Activated CD8-positive, alpha-beta memory T cell treated with anti-CD3 and anti-CD28 coated beads, Interleukin-2, amount 50 U/mL, for 24 hours (primary cell): Measurements from ENCODE around the gene TEX19.
"Not testable (repeated sequence)": the region's sequence is repeated elsewhere in the genome, so short reads cannot be mapped to it uniquely, and the experiment has no call there.

Source experiments
- DNase-seq: peaks from one replicate; pipeline ENCODE4 v3.0.0-alpha.2; 2020; ENCODE audit errors: extremely low read depth

The TEX19 gene

DNA sequence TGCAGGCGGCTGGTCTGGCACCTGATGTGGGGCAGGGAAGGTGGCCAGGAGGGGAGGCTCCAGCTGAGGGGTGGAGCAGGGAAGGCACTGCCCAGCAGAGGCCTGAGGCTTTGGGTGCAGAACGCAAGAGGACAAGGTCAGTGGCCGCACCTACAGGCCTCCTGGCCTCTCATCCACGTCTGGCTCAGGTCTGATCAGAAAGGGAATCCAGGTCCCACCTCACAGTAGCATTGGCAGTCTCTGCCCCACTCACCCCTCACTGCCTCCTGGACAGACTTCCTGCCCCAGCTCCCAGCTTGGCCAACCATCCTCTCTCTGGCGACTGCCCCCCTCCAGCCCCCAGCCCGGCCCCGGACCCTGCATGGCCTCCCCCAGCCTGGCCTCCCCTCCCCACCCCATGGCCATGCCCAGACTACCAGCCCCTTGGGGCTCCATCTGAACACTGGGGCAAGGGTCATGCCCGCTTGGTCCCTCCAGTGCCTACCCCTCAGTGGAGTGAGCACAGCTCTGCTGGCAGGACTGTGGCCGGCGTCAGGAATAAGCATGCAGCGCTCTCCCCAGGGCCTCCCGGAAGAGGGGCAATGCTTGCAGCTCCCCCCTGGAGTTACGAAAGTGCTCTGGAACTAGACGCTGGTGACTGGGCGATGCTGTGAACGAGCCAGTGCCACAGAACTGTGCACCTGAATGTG is 17.1 kb downstream of the TEX19 start:
- no peak for DNase-seq

DNA sequence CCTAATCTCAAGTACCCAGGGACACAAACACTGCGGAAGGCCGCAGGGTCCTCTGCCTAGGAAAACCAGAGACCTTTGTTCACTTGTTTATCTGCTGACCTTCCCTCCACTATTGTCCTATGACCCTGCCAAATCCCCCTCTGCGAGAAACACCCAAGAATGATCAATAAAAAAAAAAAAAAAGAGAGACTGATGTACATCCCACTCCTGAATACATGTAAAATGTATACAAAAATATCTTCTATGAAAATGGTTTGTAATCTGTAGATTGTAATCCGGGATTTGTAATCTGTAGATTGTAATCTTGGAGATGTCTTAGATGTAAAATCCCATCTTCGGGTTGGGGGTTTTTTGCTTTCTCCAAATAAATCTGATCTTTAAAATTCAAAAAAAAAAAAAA is 18.2 kb downstream of the TEX19 start:
- DNase-seq = not testable (repeated sequence)

DNA sequence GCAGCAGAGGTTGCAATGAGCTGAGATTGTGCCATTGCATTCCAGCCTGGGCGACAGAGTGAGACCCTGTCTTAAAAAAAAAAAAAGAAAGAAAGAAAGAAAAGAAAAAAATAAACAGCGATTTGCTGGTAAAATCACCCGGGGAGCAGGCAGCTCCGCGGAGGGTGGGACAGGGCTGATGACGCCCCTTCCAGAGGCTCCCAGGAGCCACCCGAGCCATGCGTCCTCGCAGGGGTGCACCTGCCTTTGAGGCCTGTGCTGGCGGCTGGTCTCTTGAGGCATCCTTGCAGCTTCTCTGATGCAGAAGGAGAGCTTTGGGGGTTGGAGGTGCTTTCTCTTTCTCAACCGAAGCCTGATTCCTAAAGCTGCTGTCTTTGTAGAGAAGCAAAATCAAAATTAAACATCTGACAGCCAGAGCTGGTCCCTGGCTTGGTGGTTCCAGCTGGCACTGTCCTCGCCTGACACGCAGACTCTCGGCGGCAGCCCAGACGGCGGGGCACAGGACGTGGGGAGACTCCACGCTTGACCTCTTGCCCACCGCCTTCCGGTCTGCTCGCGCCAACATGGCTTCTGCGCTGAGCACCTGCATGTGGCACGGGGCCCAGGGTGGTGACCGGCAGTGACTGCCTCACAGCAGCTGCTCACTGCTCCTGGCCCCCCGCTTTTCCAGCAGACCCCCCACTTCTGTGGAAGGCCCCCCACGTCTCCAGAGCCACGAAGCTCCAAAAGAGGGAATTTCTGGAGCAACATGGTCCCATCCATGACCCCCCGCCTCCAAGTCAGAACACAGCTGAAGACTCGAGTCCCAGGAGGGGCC is 19.1 kb downstream of the TEX19 start:
- DNase-seq = no peak

DNA sequence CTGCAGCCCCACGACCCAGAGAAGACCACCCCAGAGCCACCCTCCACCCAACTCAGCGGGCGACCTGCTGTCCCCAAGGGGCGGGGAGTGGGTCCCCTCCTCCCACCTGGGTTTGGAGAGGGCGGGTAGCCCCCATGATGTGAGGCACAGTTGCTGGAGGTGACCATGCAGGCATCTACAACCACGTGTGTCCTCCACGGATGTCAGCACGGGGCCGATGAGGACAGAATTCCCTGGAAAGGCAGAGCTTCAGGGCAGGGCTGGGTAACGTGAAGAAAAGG is 19.6 kb downstream of the TEX19 start:
- DNase-seq = no peak

DNA sequence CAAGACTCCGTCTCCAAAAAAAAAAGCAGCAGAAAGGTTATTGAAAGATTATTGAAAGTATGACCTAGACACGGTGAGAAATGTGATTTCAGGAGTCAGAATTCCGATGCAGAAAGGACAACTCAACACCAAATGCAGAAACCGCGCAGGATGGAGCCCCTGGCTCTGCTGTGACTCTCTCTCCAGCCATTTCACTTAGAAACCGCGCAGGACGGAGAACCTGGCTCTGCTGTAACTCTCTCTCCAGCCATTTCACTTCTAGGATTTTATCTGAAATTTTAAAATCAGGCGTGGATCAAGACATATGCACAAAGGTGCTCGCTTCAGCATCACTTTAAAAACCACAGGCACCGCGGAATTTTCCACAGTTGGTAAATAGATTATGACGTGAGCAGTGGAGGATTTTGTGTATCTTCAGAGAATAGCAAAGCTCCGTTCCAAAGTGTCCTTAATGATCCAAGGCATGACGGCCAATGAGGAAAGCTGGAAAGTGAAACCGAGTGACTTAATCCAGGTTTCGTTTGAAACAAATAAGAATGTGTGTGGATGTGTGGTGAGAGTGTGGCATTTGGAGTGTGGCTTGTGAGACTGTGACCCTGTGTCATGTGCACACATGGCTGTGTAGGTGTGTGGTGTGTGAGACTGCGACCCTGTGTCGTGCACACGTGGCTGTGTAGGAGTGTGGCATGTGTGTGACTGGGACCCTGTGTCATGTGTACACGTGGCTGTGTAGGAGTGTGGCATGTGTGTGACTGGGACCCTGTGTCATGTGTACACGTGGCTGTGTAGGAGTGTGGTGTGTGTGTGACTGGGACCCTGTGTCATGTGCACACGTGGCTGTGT is 22.0 kb downstream of the TEX19 start:
- no peak for DNase-seq

DNA sequence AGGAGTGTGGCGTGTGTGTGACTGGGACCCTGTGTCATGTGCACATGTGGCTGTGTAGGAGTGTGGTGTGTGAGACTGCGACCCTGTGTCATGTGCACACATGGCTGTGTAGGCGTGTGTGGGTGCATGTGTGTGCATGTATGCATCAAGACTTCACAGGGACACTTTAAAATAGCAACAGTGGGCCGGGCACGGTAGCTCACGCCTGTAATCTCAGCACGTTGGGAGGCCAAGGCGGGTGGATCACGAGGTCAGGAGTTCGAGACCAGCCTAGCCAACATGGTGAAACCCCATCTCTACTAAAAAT is 22.6 kb downstream of the TEX19 start:
- not testable (repeated sequence) for DNase-seq

DNA sequence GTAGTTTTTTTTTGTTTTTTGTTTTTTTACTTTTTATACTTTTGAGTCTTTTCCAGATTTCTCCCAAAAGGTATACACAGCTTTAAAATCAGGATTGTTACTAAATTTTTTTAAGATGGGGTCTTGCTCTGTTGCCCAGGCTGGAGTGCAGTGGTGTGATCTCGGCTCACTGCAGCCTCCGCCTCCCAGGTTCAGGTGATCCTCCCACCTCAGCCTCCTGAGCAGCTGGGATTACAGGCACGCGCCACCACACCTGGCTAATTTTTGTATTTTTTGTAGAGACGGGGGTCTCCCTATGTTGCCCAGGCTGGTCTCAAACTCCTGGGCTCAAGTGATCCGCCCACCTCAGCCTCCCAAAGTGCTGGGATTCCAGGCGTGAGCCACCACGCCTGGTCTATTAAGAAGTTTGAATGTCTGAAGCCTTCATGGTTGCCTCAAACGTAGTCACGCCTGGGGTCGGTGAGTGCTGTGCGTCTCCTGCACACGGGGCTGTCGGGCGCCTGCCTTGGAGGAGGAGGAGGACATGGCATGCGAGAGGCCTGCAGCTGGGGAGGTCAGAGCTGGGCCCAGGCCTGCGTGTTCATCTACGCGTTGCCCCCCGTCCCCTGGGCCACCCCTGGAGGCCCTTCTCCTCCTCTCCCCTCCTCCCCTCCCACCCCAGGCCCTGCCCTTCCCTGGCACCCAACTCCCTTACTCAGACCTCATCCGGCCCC is 23.3 kb downstream of the TEX19 start:
- DNase-seq = not testable (repeated sequence)

DNA sequence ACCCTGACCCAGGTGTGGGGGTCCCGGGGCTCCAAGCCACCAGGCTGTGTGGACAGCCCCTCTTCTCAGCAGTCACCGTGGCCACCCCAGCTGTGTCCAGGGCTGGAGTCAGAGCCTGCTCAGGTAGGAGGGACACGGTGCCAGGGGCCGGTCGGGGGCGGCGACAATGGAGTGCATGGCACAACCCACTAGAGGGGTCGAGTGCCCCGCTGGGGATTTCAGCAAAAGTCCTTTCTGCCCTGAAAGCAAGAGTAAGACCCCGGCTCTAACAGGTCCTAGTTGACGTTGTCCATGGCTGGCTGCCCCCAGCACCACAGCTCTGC is 23.8 kb downstream of the TEX19 start:
- DNase-seq = no peak

DNA sequence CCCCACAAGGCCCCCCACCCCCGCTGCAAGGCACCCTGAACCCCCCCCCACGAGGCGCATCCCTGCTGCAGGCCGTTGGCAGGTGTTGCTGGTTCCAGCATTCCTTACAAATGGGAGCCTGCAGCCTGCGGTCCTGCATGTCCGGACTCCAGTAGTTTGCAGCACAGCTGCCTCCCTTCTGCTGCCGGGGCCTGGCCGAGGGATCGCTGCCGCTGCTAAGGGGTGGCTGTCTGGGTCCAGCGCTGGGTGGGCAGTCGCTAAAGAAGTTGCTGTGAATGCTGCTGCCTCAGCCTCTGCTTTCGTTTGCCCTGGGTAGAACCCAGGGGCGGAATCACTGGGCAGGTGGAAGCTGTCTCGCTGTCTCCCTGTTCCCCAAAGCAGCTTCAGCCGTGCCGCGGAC is 24.4 kb downstream of the TEX19 start:
- DNase-seq = no peak

DNA sequence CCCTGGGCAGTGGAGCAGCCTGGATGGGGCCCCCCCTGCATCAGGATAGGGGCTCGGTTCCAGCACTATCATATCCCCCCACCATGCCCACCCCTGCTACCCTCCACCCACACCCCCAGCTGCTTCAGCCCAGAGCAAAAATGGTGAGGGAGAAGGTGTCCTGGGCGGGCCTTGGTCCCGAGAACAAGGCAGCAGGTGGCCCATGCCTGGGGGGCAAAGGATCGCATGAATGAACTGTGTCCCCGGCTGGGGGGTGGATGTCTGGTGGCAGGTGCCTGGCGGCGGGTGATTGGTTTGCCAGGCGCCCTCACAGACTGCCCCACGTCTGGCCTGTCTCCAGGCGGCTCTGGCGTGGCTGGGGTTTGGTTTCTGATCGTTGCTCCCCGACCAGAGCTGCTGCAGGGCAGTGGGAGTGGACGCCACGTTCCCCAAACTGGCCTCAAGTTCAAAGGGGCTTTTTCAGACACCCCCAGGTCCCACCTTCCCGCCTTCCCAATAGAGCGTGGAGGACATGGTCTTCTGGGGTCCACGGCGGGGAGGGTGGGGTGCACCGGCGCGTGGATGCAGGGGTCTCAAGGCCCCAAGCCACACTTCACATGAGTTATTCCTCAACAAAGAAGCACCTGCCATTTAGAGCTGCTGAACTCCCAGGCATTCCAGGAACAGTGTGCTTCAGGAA is 25.1 kb downstream of the TEX19 start:
- DNase-seq = no peak

DNA sequence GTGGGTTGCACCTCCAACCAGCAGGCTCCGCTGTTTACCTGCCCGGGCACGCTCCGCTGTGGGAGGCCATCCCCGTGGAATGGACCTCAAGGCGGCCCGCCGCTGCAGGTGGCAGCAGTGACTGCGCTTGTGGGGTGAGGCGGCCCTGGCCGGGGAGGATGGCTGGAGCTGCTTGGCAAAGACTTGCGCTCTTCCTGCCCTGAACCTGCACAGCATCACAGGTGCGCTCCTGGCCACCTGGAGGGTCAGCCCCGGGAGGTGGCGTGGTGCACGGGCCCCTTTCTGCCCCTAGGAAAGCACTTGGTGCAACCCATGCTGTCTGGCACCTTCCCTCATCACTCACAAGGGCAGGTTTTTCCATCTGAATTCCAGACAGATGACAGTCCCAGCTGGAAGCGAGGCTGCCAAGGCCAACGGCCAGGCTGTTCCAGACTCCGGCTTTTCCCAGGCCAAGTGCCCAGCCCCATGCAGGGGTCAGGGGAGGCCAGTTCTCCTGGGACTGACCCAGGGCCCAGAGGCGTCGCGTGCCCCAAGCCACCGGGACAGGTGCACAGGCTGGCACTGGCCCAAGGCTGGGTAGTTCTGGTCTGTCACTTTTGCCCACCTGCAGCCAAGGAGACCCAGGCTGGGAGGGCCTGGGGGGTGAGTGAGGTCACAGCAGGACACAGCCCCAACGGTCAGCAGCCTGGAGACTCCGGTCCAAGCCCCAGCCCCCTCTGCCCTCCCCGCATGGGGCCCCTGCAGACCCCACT is 25.9 kb downstream of the TEX19 start:
- no peak for DNase-seq

DNA sequence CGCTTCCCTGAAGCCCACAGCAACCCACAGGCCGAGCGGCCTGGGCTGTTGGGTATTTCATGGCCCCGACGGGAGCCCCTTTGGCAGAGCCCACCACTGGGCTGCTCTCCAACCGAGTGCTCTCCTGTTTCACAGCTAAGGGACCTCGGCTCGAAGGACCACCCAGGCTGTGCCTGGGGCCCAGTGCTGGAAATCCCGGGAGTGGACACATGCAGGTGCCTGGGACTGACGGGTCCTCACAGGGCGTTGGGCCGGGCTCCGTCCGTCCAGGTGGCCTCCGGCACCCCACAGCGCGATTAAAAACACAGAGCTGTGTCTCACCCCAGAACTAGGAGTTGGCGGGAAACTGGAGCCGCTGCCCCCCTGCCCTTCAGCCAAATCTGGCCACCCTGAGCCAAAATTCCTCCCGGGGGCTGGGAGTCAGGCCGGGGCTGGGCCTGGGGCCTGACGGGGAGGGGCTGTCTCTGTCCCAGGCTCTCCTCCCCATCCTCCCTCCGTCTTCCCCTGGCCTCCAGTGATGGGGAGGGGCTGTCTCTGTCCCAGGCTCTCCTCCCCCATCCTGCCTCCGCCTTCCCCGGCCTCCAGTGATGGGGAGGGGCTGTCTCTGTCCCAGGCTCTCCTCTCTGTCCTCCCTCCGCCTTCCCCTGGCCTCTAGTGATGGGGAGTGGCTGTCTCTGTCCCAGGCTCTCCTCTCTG is 26.7 kb downstream of the TEX19 start:
- DNase-seq = no peak

DNA sequence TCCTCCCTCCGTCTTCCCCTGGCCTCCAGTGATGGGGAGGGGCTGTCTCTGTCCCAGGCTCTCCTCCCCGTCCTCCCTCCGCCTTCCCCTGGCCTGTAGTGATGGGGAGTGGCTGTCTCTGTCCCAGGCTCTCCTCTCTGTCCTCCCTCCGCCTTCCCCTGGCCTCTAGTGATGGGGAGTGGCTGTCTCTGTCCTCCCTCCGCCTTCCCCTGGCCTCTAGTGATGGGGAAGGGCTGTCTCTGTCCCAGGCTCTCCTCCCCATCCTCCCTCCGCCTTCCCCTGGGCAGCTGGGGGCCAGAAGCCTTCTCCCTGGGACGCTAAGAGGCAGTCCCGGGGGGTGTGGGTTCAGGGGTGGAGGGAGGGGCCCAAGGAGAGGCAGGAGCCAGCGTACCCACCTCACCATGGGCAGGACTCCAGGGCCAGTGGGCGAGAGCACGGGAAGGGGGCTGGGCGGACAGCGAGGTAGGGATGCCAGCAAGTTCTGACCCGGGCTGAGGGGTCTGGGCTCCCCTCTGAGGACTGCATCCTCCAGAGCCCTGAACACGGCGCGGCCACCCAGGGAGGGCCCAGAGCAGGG is 27.3 kb downstream of the TEX19 start:
- DNase-seq = no peak

DNA sequence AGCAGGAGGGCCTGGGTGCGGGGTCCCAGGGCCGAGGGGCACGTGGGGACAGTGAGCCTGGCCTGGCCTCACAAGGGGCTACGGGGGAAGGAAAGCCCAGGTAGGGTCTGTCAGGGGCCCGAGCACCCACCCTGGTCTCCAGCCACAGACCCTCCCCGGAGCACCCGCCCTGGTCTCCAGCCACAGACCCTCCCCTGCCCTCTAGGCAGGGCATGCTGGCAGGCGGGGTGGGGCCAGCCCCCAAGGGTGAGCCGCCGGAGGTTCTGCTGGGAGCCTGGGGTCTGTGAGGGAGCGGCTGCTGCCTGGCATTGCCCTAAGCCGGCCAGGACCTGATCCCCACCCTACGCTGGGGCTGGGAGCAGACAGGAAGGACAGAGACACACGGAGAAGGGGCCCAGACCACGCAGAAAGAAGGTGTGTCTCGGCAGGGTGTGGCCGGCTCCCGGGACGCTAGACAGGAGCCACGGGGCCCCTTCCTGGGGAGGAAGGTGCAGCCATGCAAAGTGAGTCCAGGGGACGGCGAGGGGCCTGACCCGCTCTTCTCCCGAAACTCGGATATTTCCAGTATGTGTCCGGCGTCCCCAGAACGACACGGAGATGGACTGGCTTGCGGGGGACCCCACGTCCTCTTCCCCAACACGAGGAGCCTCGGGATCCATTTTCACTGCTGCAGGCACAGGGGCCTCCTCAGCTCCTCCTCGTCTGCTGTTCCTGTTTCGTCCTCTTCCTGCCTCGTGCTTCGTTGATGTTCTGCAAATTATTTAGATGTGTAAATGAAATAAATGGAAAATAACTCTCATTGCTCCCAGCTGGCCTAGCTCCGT is 28.0 kb downstream of the TEX19 start:
- DNase-seq = no peak

DNA sequence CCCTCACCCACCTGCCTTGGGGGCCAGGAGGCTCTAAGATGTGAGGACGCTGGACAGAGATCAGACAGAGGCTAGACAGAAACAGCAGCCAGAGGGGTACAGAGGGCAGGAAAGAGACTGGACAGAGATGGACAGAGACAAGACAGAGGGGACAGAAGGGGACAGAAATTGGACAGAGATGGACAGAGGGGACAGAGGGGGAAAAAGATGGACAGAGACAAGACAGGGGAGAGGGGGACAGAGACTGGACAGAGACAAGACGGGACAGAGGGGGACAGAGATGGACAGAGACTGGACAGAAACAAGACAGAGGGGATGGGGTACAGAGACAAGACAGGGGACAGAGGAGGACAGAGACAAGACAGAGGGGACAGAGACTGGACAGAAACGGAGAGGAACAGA is 28.7 kb downstream of the TEX19 start:
- no peak for DNase-seq

DNA sequence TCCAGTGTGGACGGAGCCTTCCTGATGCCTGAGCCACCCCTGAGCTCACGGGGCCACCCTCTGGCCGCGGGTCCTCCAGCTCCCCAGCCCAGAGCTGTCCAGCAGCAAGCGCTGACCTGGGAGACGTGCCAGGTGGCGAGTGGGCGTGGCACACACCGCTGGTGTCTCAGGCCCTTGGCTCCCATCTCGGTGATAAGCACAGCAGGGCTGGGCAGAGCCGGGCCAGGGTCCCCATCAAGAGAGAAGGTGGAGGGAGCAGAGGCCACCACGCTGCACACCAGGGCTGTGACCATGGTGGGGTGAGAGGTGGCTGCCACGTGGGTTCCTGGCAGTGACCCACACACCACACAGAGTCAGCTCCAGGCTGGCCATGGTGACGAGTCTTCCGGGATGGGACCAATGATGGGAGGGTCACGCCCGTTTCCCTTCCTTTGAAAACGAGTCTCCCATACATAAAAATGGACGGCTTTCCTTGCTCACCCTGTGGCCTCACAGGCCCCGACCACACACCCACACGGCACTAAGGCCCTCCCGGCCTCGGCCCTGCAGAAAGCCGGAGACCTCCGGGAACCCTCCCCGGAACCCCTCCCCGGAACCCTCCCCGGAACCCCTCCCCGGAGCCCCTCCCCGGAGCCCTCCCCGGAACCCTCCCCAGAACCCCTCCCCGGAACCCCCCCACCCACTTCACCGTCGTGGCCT is 29.3 kb downstream of the TEX19 start:
- no peak for DNase-seq

DNA sequence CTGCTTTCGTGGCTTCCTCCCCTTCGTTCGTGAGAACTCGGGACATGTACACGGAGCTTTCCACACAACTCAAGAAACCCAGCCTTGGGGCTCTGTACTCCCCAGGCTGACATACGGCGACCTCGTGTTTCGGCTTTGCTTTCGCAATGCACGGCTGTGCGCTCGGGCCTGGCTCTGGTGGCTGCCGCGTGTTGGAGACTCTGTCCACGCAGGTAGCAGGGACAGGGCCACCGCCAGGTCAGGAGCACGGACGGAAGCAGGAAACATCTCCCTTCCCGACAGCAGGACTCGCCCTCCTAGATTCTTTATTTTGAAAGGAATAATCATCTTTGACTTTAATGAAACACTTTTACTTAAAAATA is 29.9 kb downstream of the TEX19 start:
- no peak for DNase-seq

DNA sequence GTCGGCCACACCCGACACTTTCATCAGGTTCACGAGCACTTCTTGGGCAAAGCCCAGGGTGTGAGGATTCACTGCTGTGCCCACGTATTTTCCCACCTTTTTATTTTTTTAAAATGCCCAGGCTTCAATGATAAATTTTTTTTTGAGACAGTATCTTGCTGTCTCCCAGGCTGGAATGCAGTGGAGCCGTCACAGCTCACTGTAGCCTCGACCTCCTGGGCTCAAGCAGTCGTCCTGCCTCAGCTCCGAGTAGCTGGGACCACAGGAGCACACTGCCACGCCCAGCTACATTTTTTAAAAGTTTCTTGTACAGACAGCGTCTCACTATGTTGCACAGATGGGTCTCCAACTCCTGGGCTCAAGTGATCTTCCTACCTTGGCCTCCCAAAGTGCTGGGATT is 30.3 kb downstream of the TEX19 start:
- DNase-seq = no peak
